AG10803 (cell line): Measurements from ENCODE around the gene HSD17B2.

Experiments used
- DNase-seq: peaks from one replicate; pipeline ENCODE4 v3.0.0; 2010; ENCODE audit warnings: low read depth
- H3K4me3 ChIP-seq: 2 replicates; pipeline ENCODE4 v1.5.1; 2011; ENCODE audit warnings: mild to moderate bottlenecking, low read length, control low read depth
- CTCF ChIP-seq: conservative IDR thresholded peaks from 2 replicates; pipeline ENCODE4 v1.5.1; 2011; ENCODE audit warnings: mild to moderate bottlenecking, low read length, control low read depth, inconsistent platforms

HSD17B2 gene

GRCh38 chr16:82027629-82028064 lies 7.4 kb upstream of the HSD17B2 start:
- no peak for DNase-seq
- H3K4me3 ChIP-seq: no peak overlapping the region
- TF ChIP-seq CTCF: no peak

GRCh38 chr16:82031116-82032084 lies 3.7 kb upstream of the HSD17B2 start:
- H3K4me3 ChIP-seq: no peak overlapping the region
- peak; percentile 83 for DNase-seq
- TF ChIP-seq CTCF: peak; percentile 89

- DNase-seq: no peak
- TF ChIP-seq CTCF: no peak
- no peak overlapping the region for H3K4me3 ChIP-seq
These were observed 2.0 kb upstream of the HSD17B2 start for GRCh38 chr16:82033006-82033405.

GRCh38 chr16:82033683-82034300 lies 1.3 kb upstream of the HSD17B2 start:
- no peak overlapping the region for H3K4me3 ChIP-seq
- DNase-seq: no peak
- no peak for TF ChIP-seq CTCF

GRCh38 chr16:82037251-82037650 lies 2.2 kb downstream of the HSD17B2 start:
- no peak for DNase-seq
- TF ChIP-seq CTCF: no peak
- H3K4me3 ChIP-seq: no peak overlapping the region

GRCh38 chr16:82037666-82038065 lies 2.6 kb downstream of the HSD17B2 start:
- no peak overlapping the region for H3K4me3 ChIP-seq
- DNase-seq: no peak
- TF ChIP-seq CTCF: no peak
